PFSK-1 (cell line): ENCODE measurements around the gene GPX8.

Experiments used
- POLR2AphosphoS5 ChIP-seq: IDR thresholded peaks from 2 replicates; pipeline ENCODE4 v1.6.1; 2012; ENCODE audit warnings: low read depth, mild to moderate bottlenecking, control low read depth, low read length, moderate library complexity
- TF ChIP-seq, protein P1 (sequence below), 2 experiments: IDR thresholded peaks; 2 replicates each; pipeline versions ENCODE4 v1.6.1 to v1.8.0; 2011 to 2012; ENCODE audit warnings: low read depth in 2 of 2, low read length in 2 of 2, control low read depth in 1 of 2, inconsistent platforms in 1 of 2, mild to moderate bottlenecking in 1 of 2, moderate library complexity in 1 of 2; ENCODE audit not compliant: insufficient read depth in 1 of 2

GRCh38 chr5:55143624-55144023, 16.3 kb upstream of the GPX8 start:
- TF ChIP-seq POLR2AphosphoS5: no peak
- TF ChIP-seq, protein P1, sequence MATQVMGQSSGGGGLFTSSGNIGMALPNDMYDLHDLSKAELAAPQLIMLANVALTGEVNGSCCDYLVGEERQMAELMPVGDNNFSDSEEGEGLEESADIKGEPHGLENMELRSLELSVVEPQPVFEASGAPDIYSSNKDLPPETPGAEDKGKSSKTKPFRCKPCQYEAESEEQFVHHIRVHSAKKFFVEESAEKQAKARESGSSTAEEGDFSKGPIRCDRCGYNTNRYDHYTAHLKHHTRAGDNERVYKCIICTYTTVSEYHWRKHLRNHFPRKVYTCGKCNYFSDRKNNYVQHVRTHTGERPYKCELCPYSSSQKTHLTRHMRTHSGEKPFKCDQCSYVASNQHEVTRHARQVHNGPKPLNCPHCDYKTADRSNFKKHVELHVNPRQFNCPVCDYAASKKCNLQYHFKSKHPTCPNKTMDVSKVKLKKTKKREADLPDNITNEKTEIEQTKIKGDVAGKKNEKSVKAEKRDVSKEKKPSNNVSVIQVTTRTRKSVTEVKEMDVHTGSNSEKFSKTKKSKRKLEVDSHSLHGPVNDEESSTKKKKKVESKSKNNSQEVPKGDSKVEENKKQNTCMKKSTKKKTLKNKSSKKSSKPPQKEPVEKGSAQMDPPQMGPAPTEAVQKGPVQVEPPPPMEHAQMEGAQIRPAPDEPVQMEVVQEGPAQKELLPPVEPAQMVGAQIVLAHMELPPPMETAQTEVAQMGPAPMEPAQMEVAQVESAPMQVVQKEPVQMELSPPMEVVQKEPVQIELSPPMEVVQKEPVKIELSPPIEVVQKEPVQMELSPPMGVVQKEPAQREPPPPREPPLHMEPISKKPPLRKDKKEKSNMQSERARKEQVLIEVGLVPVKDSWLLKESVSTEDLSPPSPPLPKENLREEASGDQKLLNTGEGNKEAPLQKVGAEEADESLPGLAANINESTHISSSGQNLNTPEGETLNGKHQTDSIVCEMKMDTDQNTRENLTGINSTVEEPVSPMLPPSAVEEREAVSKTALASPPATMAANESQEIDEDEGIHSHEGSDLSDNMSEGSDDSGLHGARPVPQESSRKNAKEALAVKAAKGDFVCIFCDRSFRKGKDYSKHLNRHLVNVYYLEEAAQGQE (IDR thresholded peaks at IDR 0.05; ENCODE audit: insufficient read depth in 1 of 2, low read depth in 2 of 2, low read length in 2 of 2): no peak
